ENCODE data around the gene SNX5. TPM values are rescaled to one million over a fixed set of nuclear protein-coding genes. Genes with fewer than 3 reads are reported as not detected.
A peak's percentile ranks its signal among the peaks of the same experiment; 100 is the strongest.

Gene SNX5
- total RNA-seq, 4 donors from 2014 or later: 49.9 to 114 (median 64.5) TPM

DNA sequence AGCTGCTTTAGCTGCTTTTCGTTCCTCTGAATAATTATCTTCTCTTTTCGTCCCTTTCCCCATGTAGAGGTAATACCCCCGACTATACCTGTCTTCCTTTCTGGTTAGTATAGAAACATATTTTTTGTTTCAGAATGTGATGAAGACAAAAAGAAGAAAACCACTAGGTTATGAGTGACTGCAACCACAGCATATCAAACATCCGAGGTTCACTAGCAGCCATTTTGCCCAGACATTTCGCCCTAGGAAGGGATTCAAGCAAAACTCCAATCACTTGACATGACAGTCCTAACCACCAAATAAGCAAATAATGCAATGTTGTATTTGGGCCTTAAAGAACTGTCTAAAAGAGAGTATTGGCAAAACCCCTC, 9.4 kb downstream of the SNX5 start:
- Histone ChIP-seq H3K9me3 (no peaks in the 10 kb centered on the region), H3K4me1 (peaks cover 63% of the 10 kb centered on the region), H3K27ac (peak overlapping the region; percentile 57), H3K27me3 (no peaks in the 10 kb centered on the region), H3K4me3 (no peak overlapping the region), H3K36me3 (peaks cover 15% of the 10 kb centered on the region)
- DNase-seq (ENCODE audit: low spot score in 2 of 2): no peak
- 78% methylated on average over 5 of the region's 5 CpGs for WGBS
- TF ChIP-seq EP300 (IDR thresholded peaks at IDR 0.05) (no peak), POLR2AphosphoS5 (IDR thresholded peaks at IDR 0.05) (no peak), POLR2A (IDR thresholded peaks at IDR 0.05) (no peak)
- TF ChIP-seq, protein P1, sequence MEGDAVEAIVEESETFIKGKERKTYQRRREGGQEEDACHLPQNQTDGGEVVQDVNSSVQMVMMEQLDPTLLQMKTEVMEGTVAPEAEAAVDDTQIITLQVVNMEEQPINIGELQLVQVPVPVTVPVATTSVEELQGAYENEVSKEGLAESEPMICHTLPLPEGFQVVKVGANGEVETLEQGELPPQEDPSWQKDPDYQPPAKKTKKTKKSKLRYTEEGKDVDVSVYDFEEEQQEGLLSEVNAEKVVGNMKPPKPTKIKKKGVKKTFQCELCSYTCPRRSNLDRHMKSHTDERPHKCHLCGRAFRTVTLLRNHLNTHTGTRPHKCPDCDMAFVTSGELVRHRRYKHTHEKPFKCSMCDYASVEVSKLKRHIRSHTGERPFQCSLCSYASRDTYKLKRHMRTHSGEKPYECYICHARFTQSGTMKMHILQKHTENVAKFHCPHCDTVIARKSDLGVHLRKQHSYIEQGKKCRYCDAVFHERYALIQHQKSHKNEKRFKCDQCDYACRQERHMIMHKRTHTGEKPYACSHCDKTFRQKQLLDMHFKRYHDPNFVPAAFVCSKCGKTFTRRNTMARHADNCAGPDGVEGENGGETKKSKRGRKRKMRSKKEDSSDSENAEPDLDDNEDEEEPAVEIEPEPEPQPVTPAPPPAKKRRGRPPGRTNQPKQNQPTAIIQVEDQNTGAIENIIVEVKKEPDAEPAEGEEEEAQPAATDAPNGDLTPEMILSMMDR (IDR thresholded peaks at IDR 0.05): no peak

DNA sequence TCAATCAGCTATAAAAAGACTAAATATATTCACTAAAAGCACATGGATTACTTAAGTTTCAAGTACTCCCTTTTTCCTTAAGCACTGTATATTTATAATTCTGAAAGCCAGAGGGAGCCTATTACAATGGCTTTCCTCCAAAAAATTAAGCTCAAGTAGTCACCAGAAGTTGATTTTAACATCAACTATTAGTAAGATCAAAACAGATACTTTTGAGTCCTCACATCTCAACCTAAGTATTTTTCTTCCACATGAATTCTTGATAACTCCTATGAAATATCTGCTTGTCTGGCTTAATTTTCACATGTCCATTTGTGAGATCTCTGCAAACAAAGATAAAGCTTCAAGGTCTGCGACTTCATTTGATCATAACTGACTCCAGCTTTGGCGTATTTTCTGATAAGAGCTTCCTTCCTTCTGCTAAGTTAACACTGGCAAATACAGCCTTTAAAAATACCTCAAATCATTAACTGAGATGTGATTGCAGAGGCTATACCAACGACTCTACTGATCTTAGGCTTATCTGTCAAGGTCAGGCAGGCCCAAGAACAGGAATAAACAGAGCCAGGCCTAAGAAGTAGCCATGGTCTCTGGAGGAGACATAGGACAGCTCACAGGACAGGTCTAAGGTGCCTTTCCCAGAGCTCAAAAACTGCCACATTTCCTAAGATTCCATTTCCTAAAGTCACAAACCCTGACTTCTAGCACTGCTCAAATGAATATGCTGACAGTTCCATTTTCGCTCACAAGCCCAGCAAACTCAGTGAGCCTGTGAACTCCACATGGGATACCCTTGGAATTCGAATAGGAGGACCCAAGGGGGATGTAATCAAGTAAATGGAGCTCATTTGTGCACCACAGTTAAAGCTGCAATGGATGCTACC, 10.0 kb downstream of the SNX5 start:
- Histone ChIP-seq H3K27me3 (no peaks in the 10 kb centered on the region), H3K36me3 (peaks cover 21% of the 10 kb centered on the region), H3K4me3 (no peak overlapping the region), H3K27ac (peak overlapping the region; percentile 57), H3K9me3 (no peaks in the 10 kb centered on the region), H3K4me1 (peaks cover 57% of the 10 kb centered on the region)
- TF ChIP-seq EP300 (IDR thresholded peaks at IDR 0.05) (no peak), POLR2A (IDR thresholded peaks at IDR 0.05) (no peak), POLR2AphosphoS5 (IDR thresholded peaks at IDR 0.05) (no peak)
- TF ChIP-seq, protein P1 (IDR thresholded peaks at IDR 0.05): no peak
- no peak for DNase-seq (ENCODE audit: low spot score in 2 of 2)
- WGBS: 63% methylated on average over 5 of the region's 5 CpGs

- no peak for DNase-seq (ENCODE audit: low spot score in 2 of 2)
- H3K4me1 ChIP-seq: peaks cover 52% of the 10 kb centered on the region
- 62% methylated on average over 5 of the region's 5 CpGs for WGBS
- H3K9me3 ChIP-seq: no peaks in the 10 kb centered on the region
- peaks cover 30% of the 10 kb centered on the region for H3K36me3 ChIP-seq
- H3K27ac ChIP-seq: no peak overlapping the region
- TF ChIP-seq POLR2AphosphoS5 (IDR thresholded peaks at IDR 0.05) (no peak), EP300 (IDR thresholded peaks at IDR 0.05) (no peak), POLR2A (IDR thresholded peaks at IDR 0.05) (no peak)
- TF ChIP-seq, protein P1 (IDR thresholded peaks at IDR 0.05): no peak
- no peaks in the 10 kb centered on the region for H3K27me3 ChIP-seq
- no peak overlapping the region for H3K4me3 ChIP-seq
Measured at GRCh38 chr20:17957505-17958363, 10.9 kb downstream of the SNX5 start.

GRCh38 chr20:17956099-17956685, 12.4 kb downstream of the SNX5 start:
- Histone ChIP-seq H3K4me1 (peaks cover 37% of the 10 kb centered on the region), H3K27ac (no peak overlapping the region), H3K4me3 (no peak overlapping the region), H3K27me3 (no peaks in the 10 kb centered on the region), H3K36me3 (peaks cover 45% of the 10 kb centered on the region), H3K9me3 (no peaks in the 10 kb centered on the region)
- DNase-seq (ENCODE audit: low spot score in 2 of 2): no peak
- TF ChIP-seq POLR2A (IDR thresholded peaks at IDR 0.05) (no peak), EP300 (IDR thresholded peaks at IDR 0.05) (no peak), POLR2AphosphoS5 (IDR thresholded peaks at IDR 0.05) (no peak)
- TF ChIP-seq, protein P1 (IDR thresholded peaks at IDR 0.05): no peak
- 89% methylated on average over 8 of the region's 8 CpGs for WGBS

Data from suprapubic skin (tissue), 4 donors.